ENCODE results near the gene ZNF763.
"Not testable (repeated sequence)": the region's sequence is repeated elsewhere in the genome, so short reads cannot be mapped to it uniquely, and the experiment has no call there.

The ZNF763 gene

DNA sequence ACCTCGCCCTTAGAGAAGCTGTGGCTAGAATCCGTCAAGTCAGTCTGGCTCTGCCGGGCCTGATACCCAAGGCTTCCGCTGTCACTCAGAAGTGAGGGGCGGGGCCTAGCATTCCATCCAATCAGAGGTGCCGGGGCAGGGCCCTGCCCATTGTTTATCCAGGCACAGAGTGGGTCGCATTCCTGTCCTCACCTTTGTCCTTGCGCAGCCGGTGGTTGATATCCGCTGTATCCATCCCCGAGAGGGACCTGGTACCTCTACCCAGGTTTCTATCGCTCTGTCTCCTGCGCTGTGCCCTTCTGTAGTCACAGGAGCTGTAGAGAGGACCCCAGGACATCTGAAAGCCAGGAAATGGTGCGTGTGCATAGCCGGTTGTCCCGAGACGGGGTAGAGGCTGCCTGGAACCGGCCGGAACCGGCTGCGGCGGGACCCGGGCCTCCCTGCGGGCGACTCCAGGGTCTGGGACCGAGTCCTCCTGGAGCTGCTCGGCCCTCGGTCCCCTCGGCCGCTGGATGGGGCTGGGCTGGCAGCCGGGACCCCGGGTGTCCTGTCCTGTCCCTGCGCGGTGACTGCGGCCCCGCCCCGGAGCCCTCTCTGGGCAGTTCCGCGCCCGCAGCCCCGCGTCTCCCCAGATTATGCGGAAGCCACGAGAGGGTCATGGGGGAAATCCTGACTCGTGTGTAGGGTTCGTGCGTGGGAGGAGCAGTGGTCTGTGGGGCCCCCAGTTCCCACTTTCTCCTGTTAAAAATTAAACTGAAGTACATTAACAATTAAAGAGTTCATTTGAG is at the start of gene ZNF763:
Gene ZNF763 (plus strand): TSS at position 183 of the 788 bp plus-strand sequence. CDS start 169 bp downstream, at position 352.
- FAIRE-seq, result peak; percentile 96
- peak; percentile 81 for DNase-seq (ENCODE audit: insufficient read length, low spot score)

DNA sequence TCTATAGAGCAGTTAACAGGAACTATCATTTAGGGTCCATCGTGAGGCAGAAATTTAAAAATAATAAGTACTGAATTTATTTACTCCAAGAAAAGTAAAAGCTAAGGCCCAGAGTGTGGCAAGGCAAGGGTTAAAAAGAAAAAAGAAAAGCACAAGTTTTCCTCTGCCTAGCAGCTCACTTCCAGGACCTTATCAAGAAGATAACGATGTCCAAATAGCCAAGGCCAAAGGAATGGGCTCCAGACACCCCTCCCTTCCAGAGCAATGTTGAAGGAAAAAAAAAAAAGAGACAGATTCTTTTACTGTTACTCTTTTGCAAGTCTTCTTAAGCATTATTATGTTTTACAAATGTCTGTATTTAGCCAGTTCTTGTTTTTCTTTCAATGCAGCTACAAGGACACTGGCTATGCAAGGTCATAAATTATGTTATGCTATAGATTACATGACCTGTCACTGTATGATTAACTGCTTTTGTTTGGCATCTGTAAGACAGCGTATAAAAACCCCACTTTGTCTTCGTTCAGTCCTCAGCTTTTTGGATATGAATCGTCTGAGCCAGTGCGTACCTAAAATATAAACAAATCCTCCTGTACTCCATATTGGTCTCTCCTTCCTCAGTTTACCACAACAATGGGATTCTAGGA is 42.9 kb upstream of the ZNF763 start:
- DNase-seq (ENCODE audit: insufficient read length, low spot score), result no peak
- no peak for FAIRE-seq

DNA sequence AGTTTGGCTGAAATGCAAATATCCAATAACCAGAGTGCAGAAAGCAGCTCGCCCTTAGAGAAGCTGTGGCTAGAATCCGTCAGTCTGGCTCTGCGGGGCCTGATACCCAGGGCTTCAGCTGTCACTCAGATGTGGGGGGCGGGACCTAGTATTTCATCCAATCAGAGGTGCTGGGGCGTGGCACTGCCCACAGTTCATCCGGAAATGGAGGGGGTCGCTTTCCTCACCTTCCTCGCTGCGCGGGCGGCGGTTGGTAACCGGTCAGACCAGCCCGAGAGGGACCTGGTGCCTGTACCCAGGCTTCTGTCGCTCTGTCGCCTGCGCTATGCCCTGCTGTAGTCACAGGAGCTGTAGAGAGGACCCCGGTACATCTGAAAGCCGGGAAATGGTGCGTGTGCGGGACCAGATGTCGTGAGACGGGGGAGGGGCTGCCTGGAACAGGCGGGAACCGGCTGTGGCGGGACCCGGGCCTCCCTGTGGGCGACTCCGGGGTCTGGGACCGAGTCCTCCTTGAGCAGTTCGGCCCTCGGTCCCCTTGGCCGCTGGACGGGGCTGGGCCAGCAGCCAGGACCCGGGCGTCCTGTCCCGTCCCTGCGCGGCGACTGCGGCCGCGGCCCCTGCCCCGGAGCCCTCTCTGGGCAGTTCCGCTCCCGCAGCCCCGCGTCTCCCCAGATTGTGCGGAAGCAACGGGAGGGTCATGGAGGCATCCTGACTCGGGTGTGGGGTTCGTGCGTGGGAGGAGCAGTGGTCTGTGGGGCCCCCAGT is 39.8 kb upstream of the ZNF763 start, which contains the start of gene ZNF700:
Gene ZNF700 (plus strand): TSS at position 222 of the 765 bp plus-strand sequence. CDS start 104 bp downstream, at position 326.
- DNase-seq (ENCODE audit: insufficient read length, low spot score) (peak; percentile 65), FAIRE-seq (peak; percentile 88)

DNA sequence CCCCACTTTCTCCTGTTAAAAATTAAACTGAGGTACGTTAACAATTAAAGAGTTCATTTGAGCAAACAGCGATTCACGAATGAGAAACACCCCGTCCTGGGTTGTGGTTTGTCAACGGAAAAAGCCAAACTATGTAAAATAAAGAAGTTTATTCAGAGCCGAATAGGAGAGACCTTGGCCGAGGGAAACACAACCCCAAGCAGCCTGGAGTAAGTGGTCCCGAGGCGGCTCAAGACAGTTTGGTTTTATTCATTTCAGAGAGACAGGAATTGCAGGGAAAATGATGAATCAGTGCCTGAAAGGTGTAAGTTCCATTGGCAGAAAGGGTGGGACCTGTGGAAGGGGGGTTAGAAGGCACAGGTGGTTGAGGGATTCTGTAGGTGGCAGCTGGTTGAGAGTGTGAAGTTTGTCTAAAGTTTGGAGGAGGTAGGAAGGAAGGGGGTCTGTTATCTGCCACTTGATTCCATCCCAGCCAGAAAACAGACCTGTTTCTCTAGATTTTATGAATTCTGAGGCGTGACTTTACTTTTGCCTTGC is 39.1 kb upstream of the ZNF763 start:
- FAIRE-seq, result peak; percentile 86
- DNase-seq (ENCODE audit: insufficient read length, low spot score), result not testable (repeated sequence)

DNA sequence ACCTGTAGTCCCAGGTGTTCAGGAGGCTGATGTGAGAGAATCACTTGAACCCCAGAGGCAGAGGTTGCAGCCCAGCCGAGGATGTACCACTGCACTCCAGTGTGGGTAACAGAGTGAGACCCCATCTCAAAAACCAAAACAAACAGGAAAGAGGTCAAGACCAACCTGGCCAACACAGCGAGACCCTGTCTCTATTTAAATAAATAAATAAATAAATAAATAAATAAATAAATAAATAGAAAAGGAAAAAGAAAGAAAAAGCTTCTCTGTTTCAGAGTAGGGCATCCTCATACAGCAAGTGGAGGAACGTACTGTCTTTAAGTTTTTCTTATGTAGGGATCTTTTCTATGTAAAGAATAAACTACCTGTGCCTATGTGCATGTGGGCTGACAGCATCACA is 37.6 kb upstream of the ZNF763 start:
- DNase-seq (ENCODE audit: insufficient read length, low spot score) (no peak), FAIRE-seq (no peak)

DNA sequence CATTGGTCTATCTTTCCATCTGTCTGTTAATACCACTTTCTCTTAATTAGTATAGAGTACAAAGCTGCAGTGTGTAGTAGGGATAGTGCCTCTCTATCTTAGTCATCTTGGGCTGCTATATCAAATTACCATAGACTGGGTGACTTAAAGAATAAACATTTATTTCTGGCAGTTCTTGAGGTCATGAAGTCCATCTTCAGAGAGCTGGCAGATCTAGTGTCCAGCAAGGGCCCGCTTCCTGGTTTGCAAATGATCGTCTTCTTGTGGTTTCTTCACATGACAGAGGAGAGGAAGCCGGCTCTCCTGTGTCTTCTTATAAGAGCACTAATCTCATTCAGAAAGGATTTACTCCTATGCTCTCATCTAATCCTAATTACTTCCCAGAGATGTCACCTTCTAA is 33.8 kb upstream of the ZNF763 start:
- DNase-seq (ENCODE audit: insufficient read length, low spot score) (no peak), FAIRE-seq (no peak)

DNA sequence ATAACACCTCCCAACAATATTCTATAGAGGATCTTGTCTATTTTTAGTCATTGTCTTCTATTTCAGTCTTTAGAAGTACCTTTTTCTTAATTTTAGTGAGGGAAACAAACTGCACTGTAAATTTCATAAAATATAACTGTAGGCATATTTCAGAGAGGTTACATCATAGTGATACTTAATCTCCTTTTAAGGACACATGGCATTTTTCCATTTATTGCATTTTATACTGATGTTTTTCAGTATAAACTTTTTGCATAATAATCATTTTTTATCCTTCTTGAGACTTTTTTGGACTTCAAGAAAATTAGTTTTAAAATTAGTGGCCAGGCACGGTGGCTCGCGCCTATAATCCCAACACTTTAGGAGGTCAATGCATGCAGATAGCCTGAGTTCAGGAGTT is 33.3 kb upstream of the ZNF763 start:
- FAIRE-seq (no peak), DNase-seq (ENCODE audit: insufficient read length, low spot score) (no peak)

DNA sequence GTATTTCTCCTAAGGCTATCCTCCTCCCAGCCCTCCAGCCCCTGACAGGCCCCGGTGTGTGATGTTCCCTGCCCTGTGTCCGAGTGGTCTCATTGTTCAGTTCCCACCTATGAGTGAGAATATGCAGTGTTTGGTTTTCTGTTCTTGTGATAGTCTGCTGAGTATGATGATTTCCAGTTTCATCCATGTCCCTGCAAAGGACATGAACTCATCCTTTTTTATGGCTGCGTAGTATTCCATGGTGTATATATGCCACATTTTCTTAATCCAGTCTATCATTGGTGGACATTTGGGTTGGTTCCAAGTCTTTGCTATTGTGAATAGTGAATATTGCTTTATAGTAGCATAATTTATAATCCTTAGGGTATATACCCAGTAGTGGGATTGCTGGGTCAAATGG is 29.0 kb upstream of the ZNF763 start:
- DNase-seq (ENCODE audit: insufficient read length, low spot score); FAIRE-seq: not testable (repeated sequence)

DNA sequence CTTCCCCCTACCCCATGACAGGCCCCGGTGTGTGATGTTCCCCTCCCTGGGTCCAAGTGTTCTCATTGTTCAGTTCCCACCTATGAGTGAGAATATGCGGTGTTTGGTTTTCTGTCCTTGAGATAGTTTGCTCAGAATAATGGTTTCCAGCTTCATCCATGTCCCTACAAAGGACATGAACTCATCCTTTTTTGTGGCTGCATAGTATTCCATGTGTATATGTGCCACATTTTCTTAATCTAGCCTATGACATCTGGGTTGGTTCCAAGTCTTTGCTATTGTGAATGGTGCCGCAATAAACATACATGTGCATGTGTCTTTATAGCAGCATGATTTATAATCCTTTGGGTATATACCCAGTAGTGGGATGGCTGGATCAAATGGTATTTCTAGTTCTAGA is 26.5 kb upstream of the ZNF763 start:
- not testable (repeated sequence) for DNase-seq (ENCODE audit: insufficient read length, low spot score); FAIRE-seq

DNA sequence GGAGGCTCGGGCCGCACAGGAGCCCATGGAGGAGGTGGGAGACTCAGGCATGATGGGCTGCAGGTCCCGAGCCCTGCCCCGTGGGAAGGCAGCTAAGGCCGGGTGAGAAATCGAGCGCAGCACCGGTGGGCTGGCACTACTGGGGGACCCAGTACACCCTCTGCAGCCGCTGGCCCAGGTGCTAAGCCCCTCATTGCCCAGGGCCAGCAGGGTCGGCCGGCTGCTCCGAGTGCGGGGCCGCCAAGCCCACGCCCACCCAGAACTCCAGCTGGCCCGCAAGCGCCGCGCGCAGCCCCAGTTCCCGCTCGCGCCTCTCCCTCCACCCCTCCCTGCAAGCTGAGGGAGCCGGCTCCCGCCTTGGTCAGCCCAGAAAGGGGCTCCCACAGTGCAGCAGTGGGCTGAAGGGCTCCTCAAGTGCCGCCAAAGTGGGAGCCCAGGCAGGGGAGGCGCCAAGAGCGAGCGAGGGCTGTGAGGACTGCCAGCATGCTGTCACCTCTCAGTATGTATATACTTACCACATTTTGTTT is 23.4 kb upstream of the ZNF763 start:
- not testable (repeated sequence) for DNase-seq (ENCODE audit: insufficient read length, low spot score); FAIRE-seq

DNA sequence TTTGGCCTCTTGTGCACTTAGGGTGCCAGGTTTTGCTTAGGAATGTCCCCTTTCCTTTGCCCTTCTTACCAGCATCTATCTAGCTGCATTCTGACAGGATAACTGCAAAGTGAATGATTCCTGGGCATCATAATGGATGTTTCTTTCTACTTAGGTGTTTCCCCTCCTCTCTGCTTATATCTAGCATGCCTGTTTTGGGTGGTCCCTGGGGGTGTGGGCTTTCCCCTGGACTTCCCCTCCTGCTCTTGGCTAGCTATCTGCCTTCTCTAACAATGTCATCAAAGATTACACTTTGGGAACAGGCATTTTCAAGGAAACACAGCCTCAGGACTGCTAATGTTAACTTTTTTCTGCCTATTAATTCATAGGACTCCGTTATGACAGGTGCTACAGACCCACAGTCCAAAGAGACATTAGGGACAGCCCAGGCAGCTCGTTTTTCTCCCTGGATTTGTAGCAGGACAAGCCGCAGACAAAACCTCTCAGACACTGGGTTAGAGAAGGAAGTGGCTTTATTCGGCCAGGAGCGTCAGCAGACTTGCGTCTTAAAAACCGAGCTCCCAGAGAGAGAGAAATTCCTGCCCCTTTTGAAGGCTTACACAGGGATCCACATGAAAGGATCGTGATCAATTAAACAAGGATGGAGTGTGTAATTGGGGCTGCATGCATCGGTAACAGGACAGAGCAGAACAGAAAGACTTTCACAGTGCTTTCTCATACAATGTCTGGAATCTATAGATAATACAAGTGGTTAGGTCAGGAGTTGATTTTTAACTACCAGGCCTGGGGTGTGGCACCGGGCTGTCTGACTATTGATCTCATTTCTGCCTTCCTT is 22.6 kb upstream of the ZNF763 start:
- FAIRE-seq, result no peak
- DNase-seq (ENCODE audit: insufficient read length, low spot score), result no peak

DNA sequence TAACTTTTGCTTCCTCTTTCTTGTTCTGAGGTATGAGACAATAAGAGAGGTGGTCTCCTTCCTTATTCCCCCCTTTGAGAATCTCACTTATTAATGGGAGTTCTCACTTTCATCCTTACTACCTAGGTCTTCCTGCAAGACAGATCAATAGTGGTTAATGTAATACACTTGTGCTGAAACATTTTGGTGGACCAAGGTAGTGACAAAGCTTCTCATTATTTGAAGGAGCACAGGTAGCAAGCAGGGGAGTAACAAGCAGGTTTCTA is 22.1 kb upstream of the ZNF763 start:
- DNase-seq (ENCODE audit: insufficient read length, low spot score) (no peak), FAIRE-seq (no peak)

DNA sequence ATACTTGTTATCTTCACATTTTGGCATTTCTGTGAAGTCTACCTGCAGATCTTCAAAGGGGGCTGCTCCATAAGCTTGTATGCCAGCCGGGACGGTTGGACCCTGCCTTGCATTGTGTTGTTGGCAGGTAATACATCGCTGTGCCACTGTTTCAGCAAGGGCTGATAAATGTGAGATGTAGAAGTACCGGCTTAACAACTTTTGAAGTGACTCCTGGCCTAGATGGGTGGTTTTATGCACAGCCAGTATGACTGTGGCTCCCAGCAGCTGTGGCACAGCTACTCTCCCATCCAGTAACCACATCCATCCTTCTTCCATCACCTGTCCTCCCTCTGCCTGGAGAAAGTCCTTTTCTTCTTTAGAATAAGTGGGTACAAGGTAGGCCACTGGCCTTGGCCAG is 20.2 kb upstream of the ZNF763 start:
- DNase-seq (ENCODE audit: insufficient read length, low spot score) (no peak), FAIRE-seq (no peak)

DNA sequence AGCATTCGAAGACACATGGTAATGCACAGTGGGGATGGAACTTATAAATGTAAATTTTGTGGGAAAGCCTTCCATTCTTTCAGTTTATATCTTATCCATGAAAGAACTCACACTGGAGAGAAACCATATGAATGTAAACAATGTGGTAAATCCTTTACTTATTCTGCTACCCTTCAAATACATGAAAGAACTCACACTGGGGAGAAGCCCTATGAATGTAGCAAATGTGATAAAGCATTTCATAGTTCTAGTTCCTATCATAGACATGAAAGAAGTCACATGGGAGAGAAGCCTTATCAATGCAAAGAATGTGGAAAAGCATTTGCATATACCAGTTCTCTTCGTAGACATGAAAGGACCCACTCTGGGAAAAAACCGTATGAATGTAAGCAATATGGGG is 16.2 kb upstream of the ZNF763 start:
- DNase-seq (ENCODE audit: insufficient read length, low spot score), result no peak
- FAIRE-seq, result no peak

DNA sequence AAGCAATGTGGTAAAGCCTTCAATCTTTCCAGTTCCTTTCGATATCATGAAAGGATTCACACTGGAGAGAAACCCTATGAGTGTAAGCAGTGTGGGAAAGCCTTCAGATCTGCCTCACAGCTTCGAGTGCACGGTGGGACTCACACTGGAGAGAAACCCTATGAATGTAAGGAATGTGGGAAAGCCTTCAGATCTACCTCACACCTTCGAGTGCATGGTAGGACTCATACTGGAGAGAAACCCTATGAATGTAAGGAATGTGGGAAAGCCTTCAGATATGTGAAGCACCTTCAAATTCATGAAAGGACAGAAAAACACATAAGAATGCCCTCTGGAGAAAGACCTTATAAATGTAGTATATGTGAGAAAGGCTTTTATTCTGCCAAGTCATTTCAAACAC is 15.6 kb upstream of the ZNF763 start:
- FAIRE-seq (no peak), DNase-seq (ENCODE audit: insufficient read length, low spot score) (no peak)

DNA sequence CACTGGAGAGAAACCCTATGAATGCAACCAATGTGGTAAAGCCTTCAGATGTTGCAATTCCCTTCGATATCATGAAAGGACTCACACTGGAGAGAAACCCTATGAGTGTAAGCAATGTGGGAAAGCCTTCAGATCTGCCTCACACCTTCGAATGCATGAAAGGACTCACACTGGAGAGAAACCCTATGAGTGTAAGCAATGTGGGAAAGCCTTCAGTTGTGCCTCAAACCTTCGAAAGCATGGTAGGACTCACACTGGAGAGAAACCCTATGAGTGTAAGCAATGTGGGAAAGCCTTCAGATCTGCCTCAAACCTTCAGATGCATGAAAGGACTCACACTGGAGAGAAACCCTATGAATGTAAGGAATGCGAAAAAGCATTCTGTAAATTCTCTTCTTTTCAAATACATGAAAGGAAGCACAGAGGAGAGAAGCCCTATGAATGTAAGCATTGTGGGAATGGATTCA is 15.2 kb upstream of the ZNF763 start:
- not testable (repeated sequence) for DNase-seq (ENCODE audit: insufficient read length, low spot score); FAIRE-seq

DNA sequence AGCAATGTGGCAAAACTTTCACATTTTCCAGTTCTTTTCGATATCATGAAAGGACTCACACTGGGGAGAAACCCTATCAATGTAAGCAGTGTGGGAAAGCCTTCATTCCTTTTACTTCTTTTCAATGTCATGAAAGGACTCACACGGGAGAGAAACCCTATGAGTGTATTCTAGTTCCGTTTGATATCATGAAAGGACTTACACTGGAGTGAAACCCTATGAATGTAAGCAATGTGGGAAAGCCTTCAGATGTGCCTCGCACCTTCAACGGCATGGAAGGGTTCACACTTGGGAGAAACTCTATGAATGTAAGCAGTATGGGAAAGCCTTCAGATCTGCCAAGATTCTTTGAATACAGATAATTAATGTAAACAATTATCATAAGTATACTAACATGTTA is 14.5 kb upstream of the ZNF763 start:
- DNase-seq (ENCODE audit: insufficient read length, low spot score), result no peak
- no peak for FAIRE-seq

DNA sequence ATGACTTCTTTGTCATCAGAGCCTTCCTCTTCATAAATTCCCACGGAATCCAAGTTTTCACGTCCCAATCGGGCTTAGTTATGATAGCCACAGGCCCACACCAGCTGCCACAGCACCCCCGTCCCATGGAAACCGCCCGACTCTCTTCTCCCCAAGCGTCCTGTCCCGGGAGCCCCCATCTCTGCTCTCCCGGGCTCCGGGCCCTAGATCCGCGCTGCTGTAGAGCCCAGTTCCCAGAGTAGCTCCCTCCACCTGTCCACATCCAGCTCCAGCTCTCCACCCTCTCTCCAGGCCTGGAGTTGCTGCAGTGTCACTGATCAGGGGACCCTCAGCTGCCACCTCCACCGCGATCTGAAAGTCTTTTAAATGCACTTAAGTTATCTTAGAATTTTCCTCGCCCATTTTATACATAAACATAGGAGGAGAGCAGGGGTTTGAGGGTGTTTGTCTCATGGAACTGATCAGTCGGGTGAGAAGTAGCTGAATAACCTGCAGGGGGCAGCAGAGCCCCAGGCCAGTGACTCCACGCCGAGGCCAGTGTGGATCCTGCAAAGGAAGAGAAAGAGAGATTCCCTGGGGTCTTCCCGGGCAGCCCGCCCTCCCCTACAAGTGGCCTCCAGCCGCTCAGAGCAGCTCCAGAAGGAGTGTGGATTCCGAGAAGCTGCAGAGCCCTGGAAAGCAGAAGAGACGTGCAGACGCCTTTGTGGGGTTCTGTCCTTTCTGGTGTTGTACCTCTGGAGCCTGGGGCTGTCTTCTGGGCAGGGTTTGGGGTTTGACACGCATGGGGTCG is 1.1 kb upstream of the ZNF763 start:
- no peak for FAIRE-seq
- DNase-seq (ENCODE audit: insufficient read length, low spot score), result peak; percentile 45

DNA sequence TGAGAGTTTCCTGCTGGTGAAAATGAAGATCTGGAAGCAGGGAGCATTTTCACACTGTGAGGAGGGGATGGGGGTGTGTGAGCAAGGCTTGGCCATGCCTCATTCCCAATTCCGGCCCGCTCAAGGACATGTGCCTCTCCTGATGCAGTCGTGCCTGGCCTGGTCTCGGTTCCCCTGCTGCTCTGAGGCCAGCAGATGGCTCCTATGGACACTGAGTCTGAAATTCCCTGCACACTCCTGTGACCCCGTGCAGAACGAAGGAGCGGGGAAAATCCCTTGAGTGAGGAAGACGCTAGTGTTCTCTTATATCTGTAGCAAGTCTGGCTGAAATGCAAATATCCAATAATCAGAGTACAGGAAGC is 363 bp upstream of the ZNF763 start:
- FAIRE-seq, result peak; percentile 11
- no peak for DNase-seq (ENCODE audit: insufficient read length, low spot score)

All from GM19239 (cell line).